ENCODE data around the gene ADGRD1.
A peak's percentile ranks its signal among the peaks of the same experiment; 100 is the strongest.

Gene ADGRD1

DNA sequence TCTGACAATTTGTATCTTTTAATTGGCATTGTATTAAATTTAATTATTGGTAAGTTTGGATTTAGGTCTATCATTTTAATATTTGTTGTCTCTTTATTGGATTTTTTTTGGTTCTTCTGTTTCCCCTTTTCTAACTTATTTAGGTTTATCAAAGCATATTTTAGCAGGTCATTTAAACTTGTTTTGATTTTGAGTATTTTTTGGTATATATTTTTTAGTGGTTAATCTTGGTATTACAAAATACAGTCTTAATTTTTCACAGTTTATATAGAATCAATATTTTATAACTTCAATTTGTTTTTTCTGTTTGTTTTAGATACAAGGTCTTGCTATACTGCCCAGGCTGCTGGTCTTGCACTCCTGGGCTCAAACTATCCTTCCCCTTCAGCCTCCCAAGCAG lies 15.5 kb upstream of the ADGRD1 start:
- no peak for DNase-seq

DNA sequence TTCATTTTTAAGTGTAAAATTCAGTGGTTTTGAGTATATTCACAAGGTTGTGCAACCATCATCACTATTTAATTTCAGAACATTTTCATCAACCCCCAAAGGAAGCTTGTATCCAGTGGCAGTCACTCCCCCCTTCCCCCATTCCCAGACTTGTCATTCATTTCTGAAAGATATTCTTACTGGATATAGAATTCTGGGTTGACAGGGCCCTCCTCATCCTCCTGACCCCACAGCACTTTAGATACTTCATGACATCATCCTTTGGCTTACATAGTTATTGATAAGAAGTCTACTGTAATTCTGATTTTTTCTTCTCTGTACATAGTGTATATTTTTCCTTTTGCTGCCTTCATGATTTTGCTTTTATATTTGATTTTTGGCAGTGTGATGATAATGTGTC lies 8.8 kb upstream of the ADGRD1 start:
- DNase-seq: no peak

DNA sequence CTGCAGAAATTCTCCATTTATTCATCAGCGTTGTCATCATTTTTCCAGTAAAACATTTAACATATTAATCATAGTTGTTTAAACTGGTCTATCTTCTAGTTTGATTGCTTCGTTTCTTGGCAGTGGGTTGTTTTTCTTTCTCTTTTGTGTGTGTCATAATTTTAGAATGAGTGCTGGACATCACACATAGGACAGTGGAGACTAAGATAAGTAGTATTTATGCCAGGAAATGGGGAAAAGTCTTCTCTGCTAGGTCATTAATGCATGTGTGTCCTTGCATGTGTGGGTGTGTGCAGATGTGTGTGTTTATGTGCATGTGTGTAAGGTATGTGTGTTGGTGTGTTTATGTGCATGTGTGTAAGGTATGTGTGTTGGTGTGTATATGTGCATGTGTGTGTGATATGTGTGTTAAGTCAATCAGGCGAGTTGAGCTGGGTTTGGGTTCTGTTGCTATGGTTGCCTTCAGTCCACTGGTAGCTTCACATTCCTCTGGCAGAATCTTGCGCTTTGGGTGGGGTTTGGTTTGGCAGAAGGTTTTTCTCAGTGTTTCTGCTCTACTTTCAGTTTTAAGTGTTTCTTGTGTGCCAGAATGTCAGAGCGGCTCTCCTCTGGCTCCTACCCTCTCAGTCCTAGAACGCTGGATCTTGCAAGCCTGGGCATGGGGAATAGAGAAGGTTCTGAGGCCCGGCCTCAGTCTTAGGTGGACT lies 7.8 kb upstream of the ADGRD1 start:
- no peak for DNase-seq

DNA sequence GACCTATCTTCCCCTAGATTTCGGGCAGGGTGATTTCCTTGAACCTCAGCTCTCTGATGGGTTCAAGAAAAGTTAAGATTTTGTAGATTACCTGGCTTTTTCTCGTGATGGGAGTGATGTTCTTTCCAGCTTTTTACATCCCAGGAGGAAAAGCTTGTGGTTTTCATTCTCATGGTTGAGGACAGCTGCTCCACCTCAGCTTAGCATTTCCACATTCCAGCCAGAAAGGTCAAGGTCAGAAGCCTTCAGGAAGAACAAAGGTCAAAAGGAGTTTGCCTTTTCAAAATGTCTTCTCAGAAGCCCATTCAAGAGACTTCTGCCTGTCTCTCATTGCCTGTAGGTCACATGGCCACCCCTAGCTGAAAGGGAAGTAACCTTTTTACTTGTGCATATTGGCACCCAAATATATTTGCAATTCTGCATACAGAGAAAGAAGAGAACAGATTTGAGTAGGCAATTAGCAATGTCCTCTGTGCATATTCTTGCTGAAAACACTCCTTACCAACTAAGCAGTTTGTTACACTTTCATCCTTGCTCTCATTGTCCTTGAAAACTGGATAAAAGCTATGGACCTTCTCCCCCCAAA lies 6.6 kb upstream of the ADGRD1 start:
- no peak for DNase-seq

DNA sequence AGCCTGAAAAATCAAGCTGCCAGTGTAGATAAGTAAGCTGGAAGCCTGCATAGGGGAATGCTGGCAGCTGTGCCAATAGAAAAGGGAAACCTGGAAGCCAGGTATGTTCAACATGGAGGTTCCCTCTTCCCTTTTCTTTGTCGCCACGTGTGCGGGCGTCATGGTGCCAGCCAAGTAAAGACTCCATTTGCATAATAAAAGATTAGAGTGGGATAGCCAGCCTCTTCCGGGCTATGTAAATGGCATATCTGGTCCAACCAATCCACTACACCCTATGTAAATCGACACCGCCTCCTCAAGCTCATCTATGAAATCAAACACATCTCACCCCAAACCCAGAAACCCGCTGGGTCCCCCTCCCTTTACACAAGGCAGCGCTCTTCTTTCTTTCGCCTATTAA lies 5.6 kb upstream of the ADGRD1 start:
- no peak for DNase-seq

DNA sequence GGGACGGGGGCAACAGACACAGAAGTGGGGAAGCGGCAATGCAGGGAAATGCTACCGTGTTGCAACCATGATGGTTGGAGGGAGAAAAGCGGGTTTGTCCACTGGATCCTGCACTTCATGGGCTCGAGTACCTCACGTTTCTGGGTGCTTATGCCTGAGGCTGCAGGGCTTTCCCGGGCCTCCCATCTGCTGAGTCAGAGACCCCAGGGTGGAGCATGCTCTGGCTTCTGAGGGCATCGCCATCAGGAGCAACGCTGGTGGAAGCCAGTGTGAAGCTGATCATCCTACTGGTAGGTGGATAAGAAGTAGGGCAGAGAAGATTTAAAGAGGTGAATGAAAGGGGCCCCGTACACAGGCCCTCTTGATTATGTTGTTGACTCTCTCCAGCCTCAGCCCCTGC lies 5.0 kb upstream of the ADGRD1 start:
- DNase-seq: no peak

DNA sequence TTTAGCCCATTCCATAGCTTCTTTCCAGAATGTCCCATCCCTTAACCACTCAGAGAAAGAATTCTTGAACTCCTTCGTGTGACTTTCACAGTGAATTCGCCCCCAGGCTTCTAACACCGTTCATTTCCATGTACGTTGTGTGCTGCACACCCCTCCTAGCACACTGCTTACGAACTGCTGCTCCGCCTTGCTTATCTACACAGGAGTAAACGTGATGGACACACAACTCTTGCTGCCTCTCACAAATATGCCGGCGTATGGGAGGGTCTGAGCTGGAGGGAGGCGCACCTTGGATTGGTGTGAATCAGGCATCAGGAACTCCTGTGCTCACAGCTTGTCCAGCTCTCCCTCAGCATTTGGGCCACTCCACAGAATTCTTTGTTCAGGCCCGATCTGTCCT lies 3.9 kb upstream of the ADGRD1 start:
- no peak for DNase-seq

DNA sequence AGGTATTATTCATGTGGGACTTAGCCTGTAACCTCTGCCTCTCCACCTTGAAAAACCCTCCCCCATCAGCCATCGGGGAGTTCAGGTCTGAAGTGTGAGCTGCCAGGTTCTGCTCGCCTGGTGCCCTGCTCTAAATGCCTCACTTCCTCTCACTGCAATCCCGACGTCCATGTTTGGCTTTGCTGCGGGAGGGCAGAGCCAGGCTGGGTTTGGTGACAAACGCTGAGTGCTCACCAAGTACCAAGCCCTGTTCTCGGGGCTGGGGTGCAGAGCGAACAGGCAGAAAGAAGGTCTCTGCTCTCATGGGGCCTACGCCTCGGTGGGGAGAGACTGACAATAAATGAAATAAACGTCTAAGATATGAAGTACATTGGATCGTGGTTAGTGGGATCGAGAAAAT lies 2.1 kb upstream of the ADGRD1 start:
- DNase-seq: no peak

DNA sequence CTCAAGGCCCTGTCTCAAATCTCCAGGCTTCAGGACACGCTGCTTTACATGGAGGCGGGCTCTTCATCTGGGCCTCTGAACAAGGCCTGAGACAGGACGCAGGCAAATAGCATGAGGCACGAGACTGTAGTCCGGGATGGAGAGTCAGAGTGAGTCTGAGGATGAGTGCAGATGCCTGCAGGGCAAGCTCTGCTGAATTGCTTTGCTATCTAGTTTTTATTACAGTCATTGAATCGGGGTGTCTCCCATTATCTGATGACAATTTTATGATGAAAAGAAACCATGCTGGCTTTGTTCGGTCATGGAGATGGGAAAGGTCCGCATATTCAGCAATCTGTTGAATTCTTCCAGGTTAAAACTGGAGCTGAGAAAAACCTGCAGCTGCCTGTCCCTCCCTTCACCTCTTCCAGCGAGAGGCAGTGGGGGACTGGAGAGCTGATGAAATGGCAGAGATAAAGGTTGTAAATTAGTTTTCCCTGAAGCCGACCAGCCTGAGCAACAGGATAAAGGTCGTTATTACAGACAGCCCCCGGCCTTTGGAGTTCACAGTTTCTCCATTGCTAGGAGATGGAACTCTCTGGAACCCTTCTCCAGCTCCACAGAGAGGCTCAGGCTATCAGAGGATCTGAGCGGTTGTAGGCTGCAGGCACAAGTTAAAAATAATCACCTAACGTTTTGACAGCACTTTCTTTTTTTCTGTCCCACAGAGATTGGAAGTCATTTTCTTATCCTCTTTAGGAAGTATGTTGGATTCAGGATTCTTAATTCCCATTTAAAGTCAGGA lies 1.3 kb upstream of the ADGRD1 start:
- DNase-seq: no peak

DNA sequence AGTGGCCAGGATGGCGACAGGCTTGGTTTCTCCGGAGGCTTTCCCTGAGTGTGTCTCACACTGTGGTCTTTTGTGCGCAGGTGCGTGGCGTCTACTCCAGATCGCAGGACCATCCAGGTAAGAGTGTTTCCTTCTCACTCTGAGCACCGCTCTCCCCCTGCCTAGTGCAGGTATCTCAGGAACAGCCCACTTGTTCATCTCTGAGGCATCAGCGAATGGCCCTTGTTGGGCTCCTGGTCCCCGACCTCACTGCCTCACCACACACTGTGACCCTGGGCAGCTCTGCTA lies 781 bp downstream of the ADGRD1 start:
- DNase-seq: no peak

DNA sequence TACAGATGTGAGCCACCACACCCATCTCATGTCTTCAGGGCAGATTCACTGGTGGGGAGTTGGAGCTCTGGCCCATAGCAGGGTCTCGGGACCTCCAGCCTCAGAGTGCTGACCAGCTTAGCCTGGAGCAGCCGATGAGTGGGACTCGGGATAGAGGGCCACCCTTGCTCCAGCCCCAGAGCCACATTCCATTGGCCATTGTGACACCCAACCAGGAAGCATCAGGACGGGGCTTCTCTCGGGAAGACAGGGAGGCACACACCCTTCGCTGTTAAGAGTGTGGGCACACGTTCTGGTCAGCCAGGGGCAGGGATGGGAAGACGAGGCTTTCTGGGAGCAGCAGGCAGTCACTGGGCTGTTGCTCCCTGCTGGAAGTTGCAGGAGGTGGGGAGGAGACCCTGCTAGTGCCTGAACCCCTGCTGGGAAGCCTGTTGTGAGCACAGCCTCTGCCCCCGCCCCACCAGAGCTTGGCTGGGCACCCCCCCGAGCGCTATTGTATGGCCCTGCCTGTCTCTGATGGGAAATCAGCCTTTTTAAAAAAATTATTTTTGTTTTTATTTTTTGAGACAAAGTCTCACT lies 1.6 kb downstream of the ADGRD1 start:
- no peak for DNase-seq

DNA sequence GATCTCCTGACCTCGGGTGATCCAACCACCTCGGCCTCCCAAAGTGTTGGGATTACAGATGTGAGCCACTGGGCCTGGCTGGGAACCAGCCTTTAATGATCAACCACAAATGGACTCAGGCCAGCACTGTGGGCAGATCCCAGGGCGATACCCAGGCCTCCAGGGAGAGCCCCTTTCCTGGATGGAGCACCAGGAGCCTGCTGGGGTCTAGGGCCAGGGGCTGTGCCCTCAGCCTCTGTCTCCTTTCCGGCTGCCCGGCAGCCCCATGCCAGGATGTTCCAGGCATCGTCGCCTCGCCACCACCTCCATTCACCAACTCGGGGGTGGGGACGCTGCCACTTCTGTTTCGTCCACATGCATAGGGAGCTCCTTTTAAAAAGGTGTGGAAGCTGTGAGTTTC lies 2.3 kb downstream of the ADGRD1 start:
- no peak for DNase-seq

DNA sequence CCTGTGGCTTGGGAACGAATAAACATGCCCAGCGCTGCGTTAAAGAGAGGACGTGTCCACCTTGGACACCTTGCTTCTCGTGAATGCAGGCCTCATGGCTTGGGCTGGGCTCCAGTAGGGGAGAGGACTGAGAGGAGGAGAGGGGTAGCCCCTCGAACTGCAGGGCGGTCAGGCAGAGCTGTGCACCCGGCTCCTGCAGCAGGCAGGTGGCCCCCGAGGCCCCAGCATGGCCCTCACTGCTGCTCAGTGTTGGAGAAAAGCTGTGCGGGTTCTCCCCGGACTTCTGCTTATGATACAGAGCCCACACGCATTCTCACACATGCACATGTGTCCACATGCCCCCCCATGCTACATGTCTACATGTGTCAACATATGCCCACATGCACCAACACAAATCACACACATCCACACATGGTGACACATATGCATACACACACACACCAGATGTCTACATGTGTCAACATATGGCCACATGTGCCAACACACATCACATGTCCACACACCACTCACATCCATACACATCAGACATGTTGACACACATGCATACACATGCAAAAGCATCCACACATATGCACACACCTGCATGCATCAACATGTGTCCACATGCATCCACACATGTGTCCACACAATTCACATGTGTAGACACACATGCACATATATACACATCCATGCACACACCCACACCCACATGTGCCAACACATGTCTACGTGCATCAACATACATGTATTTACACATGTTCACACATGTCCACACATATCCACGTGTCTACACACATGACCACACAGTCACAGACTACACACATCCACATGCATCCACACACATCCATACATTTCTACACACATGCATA lies 3.0 kb downstream of the ADGRD1 start:
- DNase-seq: no peak

DNA sequence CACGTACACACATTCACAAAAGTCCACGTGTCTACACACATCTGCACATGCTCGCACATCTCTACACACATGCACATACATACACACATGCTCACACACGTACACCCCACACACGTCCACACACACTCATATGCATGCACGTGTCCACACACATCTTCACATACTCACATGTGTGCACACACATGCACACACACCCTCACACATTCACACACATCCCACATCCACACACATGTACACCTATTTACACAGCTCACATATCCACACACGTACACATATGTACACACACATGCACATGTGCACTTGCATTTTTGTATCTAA lies 3.6 kb downstream of the ADGRD1 start:
- no peak for DNase-seq

DNA sequence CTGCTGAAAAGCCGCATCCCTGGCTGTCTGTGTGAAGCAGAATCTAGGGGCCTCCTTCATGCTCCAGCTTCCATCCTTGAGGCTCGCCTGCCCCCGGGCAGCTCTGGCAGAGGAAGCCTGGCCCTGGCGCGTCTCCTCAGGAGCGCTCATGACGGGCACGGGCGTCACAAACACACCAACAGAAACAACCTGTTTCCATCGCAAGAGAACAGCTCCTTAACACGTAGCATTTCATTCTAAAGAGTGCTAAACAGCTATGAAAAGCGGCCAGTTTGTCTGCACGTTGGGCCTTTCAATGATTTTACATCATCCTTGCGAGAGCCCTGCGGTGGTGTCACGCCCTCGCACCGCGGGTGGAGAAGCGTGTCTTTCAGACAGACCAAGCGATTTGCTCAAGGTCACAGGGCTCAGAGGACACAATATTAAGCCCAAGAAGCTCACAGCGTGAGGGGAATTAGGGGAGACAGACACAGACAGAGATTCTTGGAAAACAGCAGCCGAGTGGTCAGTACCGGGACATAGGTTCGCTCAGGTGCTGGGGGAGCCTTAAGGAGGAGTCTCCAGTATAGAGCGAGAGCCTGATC lies 4.9 kb downstream of the ADGRD1 start:
- no peak for DNase-seq

DNA sequence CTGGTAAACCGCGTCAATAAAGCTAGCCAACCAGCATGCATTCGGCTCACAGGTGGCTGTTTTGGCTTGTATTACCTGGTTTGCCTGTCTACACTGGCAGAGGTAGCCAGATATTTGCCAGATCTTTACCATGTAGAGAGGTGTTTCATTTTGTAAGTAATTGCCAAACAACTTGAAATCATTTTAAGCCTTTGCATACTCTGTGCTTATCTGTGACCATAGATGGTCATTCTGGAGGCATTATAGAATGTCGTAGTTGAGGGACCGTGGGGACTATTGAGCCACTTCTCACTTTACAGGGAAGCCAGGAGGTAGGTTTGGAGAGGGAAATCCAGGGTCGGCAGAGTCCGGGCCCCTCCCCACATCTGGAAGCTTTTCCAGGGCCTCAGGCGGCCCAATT lies 5.9 kb downstream of the ADGRD1 start:
- no peak for DNase-seq

DNA sequence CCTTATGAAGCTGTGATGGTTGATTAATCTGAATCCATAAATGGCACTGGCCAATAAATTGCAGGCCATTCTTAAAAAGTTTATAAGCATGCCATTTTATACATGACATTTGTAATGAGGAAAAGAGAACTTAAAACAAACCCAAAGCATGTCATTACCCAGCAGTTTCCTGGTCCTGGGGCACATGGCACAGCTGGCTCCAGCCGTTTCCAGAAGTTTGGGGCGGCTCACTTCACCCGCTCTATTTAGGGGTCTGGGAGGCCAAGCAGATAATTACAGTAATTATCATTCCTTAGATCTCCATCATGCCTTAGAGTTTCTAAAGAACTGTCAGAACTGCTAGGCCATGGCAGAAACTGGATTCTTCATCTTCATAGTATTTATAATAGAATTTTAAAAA lies 6.4 kb downstream of the ADGRD1 start:
- DNase-seq: no peak

DNA sequence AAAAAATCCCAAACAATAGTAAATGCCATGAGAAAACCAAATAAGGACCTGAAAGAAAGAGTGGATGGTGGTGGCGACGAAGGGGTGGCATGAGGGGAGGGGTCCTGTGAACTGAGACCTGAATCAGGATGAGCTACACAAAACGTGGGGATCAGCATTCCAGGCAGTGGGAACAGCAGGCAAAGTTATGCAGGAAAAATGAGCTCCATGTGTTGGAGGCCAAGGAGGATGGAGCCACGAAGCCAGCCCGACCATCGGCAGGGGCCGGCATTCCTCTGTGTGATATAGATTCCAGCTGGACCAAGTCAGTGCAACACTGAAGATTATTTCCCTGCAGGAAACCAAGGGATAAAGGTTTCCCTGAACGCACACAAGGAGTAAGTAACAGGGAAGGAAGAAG lies 7.1 kb downstream of the ADGRD1 start:
- no peak for DNase-seq

DNA sequence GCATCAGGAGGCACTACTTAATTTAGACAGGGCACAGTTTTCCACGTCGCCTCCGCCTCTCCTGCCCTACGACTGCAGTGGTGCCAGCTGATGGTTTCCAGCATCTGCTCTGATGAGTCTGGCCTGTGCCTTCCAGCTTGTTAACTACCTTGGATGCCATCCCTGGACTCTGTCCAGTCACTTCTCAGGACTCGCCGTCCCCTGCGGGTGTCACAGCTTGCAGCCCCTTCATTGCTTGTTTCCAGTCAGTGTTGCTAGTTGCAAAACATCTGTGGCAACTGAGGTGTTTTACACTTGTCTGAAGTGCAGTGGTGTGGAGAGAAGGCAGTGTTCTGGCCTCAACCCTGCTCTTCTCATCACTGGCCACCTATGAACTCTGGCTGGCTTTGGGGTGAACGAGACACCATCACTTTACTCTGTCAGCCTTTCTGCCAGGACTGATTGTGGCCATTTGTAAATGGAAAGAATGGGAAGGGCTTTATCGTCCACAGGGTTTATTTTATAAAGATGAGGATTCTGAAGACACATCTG lies 8.3 kb downstream of the ADGRD1 start:
- DNase-seq: no peak

DNA sequence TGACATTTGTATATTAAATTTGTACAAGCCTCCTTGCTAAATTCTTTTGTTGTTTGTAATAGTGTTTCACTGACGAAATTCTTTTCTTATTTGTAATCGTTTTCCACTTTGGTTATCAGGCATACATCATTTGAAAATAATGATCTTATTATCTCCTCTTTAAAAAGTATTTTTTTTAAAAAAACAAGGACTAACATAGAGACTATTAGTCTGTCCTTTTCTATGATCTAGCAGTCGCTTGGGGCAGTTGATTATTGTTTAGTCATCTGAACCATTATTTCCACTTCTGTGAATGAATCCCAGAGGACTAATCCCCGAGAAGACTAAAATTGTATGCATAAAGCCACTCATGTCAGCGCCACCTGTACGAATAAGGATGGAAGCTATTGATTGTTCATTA lies 11.5 kb downstream of the ADGRD1 start:
- DNase-seq: no peak

DNA sequence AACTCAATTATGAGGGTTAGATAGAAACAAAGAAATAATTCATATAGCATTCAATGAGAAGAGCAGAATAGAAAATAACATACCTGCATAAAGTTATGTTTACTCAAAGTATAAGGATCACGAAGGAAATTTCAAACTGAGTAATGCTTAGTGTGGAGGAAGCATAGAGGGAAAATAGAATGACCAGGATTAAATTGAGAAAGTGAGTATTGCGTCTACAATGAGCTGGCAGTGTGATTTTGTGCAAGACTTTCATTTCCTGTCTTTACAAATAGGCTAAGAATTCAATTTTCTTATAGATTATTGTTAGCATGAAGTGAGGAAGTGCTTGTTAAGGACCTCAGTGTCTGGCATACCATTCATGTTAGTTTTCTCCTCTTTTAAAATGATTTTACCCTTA lies 12.0 kb downstream of the ADGRD1 start:
- peak; percentile 79 for DNase-seq

DNA sequence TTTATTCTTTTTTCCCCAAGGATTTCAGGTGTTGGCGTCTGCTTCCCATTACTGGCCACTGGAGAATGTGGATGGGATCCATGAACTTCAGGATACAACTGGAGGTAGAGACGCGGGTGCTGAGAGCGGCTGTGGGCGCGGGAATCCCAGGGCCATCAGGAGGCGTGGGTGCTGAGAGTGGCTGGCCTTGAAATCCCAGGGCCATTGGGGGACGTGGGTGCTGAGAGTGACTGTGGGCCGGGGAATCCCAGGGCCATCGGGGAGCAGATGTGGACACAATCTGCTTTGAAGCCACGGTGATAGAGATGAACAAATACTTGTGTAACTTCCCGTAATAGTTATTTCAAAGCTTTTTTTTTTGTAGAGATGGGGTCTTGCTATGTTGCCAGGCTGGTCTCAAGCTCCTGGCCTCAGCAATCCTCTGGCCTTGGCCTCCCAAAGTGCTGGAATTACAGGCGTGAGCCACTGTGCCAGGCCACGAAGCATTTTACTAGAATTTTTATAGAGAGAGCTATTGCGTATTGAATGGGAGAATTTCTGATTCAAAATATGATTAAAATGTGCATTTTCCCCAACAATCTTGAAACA lies 12.8 kb downstream of the ADGRD1 start:
- no peak for DNase-seq

DNA sequence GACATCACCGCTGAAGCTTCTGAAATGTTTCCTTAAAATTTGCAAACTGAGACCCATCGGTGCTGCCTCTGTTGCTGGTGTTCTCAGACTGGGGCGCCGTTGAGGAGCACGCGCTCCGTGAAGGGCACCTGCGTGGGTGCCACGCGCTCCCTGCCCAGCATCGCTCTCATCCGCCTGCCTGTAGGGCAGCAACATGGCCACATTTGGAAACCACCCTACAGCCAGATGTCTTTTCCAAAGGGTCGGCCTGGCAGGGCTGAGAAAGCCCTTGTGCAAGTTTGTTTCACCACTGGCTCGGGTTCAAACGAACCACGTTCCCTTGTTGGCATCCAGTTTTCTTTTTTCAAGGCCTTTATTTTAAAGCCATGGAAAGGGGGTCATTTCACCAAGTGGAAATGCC lies 13.9 kb downstream of the ADGRD1 start:
- no peak for DNase-seq
